ENCODE data around the gene NPAS3. TPM values are rescaled to one million over a fixed set of nuclear protein-coding genes. Genes with fewer than 3 reads are reported as not detected.
A peak's percentile ranks its signal among the peaks of the same experiment; 100 is the strongest.

NPAS3 gene
- total RNA-seq, 1 donor from 2014 or later = 8.4 TPM

GRCh38 chr14:33738491-33738890 is 799.8 kb downstream of the NPAS3 start:
- DNase-seq (ENCODE audit: low spot score) = no peak

DNA sequence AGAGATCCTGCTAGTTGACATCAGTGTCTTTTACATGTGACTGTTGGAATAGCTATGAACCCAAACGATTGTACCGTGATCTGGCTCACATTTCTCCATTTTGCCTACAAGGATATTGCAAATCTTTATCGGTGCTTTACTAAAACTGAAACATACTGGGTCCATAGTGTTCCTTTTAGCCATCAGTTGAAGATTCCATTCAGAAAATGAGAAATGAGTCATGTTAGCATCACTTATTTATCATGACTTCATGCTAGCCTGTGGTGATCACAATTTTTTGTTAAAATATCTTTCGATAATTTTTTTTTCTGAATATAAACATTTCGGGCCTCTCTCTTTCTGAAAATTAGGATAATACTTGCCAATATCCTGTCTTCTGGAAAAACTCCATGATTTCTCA is 801.9 kb downstream of the NPAS3 start:
- DNase-seq (ENCODE audit: low spot score) = no peak

GRCh38 chr14:33742166-33742565 is 803.5 kb downstream of the NPAS3 start:
- DNase-seq (ENCODE audit: low spot score) = no peak

GRCh38 chr14:33745163-33745562 is 806.5 kb downstream of the NPAS3 start:
- DNase-seq (ENCODE audit: low spot score) = no peak

DNA sequence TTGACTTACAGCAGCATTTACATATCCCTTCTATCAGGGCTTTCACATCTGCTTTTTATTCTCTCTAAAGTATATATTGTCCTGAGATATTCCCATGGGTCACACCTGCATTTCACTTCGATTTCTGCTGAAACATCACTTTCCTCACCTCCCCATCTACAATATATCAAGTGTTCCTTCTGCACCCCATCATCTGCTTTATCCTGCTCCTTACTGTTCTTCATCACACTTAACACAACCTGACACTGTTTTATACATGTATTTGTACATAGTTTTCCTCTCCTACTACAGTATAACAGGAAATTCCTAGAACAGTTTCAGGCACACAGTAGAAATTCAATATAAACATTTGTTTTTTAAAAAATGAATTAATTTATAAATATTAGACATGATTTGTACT is 809.1 kb downstream of the NPAS3 start:
- no peak for DNase-seq (ENCODE audit: low spot score)

- DNase-seq (ENCODE audit: low spot score) = peak; percentile 27
These were observed 815.6 kb downstream of the NPAS3 start for GRCh38 chr14:33754261-33754660.

DNA sequence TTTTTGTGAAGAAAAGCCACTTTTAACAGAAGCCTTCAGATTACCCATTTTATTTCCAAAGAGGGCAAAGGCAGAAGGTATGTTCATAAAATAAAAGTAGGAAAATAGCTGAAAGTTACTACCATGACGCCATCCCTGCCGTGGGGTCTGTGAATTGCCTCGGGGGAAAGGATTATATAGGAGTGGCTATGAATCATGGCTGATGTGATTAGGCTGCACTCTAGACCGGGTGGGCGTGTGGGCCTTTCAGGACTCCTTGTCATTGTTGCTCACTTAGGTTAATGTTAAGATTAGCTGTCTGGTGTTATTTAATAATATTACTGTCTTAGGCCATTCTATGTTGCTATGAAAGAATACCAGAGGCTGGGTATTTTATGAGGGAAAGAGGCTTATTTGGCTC is 816.7 kb downstream of the NPAS3 start:
- DNase-seq (ENCODE audit: low spot score) = no peak

- no peak for DNase-seq (ENCODE audit: low spot score)
These were observed 818.2 kb downstream of the NPAS3 start for GRCh38 chr14:33756833-33757232.

DNA sequence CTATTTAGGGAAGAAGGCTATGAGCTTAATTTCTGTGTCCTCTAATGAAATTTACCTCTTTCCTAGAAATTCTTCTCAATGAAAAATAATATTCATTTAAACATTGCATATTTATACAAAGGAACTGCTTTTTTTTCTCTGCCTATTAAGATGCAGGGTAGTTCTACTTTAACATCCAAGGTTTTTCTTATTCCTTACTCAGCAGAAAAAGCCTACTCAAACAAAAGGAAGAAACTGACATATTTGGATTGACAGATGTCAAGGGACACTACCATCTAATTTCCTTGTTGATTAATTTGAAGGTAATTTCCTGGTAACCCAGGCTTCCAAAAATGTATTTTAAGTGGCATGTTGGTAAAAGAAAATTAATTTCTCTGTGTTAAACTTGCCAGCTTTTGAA is 819.9 kb downstream of the NPAS3 start:
- no peak for DNase-seq (ENCODE audit: low spot score)

- peak; percentile 48 for DNase-seq (ENCODE audit: low spot score)
These were observed 823.6 kb downstream of the NPAS3 start for GRCh38 chr14:33762161-33762851.

DNA sequence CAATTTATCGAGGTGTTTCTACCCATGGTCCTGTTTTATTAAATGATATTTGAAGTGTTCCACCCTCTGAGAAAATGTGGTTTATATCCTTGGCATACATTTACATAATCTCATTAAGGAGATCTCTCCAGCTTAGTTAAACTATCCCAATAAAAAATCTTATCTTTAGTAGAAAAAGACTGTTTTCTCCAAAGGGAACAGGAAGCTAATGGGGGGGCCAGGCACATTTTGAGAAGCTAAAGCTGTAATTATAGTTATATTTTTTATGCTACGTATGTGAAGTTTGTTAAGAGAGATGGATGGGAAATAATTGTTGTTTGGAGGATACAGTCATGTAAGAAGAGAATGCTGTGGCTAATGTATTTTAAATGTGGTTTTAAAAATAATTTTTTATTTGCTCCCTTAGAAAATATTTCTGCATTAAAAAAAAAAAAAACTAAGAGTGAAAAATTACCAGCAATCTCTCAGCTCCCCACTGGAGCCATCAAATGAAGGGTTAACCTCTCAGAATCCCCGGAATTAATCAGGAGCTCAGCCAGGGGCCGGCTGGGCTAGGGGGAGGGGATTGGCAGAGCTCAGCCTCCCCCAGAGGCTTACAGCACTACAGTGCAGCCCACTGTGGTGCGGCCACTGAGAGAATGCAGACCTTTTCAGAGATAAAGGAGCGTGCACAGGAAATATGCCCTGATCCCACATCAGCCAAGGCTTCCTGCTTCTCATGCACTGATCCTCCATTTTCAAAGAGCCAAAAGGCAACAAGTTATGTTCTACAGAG is 826.4 kb downstream of the NPAS3 start:
- DNase-seq (ENCODE audit: low spot score) = peak; percentile 89

DNA sequence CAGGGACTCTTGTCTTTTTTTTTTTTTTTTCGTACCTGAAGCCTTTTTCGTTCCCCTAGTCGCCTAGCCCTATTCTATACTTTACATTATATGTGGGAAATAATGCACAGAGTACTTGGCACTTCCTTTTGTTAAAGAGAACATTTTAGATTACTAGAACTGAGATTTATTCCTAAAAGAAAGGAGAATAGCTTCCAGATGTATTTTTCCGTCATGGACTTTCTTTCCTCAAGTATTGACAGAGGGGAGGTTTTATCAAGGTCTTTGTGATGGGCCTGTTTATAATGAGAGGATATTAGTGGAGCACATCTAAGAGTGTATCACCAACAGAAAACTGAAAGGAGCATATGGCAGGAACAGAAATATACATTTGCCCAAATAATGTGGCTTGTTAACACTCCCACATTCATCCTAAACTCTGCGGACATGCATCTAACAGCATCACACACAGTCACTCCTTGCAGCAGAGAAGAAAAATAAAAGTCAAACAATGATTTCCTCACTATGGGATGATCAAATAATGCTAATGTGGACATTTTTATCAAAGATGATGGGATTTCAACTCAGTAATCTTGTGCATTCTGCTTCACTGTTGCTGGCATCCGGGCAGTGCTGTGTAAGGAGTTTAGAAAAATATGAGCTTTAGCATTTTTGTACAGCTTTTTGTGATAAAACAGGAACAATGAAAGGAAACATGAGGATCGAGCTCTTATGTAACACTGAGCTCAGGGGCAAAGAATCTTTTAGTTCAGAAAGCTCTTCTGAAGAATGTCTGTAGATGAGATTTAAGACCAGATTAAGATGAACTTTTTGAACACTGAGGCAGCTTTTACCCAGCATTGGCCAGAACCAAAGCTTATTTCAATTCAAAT is 829.1 kb downstream of the NPAS3 start:
- DNase-seq (ENCODE audit: low spot score) = peak; percentile 33

- no peak for DNase-seq (ENCODE audit: low spot score)
These were observed 829.8 kb downstream of the NPAS3 start for GRCh38 chr14:33768458-33768830.

DNA sequence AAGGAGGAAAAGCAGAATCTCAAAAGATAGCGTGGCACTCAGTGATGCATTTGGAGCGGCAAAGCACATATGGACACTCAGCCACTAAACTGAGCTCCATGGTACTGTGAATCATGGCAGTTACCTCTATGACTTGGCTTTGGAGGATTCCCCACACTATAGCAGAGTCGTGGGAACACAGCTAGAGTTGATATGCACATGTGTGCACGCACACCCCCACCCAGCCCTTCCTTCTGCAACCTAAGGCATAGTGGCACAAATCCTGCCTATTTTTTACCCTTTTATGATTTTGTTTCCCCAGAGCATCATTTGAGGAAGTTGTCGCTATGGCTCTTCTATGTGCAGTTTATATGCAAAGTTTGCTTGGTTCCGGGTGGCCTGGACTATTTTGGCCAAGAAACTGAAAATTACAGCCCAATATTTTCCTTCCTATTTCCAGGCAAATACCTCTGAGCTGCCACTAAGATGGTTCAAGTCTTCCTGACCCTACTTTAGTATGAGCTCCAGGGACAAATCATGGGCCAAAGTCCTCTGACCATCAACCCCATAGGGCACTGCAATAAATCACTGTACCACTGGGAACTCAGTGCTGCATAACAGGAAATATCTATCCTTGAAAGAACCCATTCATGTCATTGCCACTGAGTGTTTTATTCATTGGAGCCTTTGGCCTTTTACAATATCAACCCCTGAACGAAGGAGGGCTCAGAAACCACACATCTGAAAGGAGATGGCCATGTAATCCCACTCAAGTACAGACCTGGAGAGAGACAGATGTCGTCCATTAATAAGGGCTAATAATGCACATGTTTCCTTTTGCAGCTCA is 834.7 kb downstream of the NPAS3 start:
- DNase-seq (ENCODE audit: low spot score) = no peak

DNA sequence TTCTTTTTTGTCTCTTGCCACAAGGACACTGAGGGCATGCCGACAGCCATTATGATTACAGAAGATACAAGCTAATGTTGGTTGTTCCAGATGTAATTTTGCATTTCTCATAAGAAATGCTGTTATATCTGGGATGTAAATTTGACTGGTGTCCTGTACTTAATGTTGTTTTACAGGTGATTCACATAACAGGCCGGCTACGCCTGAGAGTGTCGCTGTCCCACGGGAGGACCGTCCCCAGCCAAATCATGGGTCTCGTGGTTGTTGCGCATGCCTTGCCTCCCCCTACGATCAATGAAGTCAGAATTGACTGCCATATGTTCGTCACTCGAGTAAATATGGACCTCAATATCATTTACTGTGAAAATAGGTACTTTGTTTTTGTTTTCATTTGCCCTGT is 835.5 kb downstream of the NPAS3 start:
- no peak for DNase-seq (ENCODE audit: low spot score)

DNA sequence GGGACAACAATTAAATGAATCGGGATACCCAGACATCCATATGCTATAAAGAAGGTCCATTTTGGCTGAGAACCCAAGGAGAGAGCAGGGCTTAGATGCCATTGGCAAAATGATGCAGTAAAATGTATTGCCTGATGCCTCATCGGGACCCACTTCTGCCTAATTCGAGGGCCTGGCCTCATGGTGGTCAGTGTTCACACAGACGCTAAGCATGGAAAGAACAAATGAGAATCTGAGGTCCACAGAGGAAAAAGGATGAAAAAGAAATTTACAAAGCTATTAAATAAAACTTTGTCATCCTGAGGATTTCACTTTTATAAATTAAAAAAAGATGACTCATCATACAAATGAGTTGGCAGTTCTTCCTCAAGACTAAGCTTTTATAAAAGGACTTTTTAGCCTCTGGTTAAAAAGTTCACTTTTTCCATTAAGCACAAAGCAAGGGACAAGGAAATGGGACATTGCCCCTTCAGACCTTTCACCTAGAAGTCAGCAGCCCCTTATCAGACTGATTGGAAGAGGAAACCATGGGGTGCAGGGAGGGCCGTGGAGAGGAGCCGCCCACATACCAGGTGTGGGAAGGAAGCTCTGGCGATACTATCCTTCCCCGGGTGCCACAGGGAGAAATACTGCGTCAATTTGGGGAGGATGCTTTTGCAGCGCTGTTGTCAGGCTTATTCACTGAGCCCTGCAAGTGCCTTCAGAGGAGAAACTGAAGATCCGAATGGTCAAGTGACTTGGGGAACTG is 836.2 kb downstream of the NPAS3 start:
- DNase-seq (ENCODE audit: low spot score) = no peak

- no peak for DNase-seq (ENCODE audit: low spot score)
These were observed 838.2 kb downstream of the NPAS3 start for GRCh38 chr14:33776871-33777270.

- peak; percentile 85 for DNase-seq (ENCODE audit: low spot score)
These were observed 839.0 kb downstream of the NPAS3 start for GRCh38 chr14:33777681-33778080.

GRCh38 chr14:33780035-33780434 is 841.4 kb downstream of the NPAS3 start:
- no peak for DNase-seq (ENCODE audit: low spot score)

- no peak for DNase-seq (ENCODE audit: low spot score)
These were observed 842.6 kb downstream of the NPAS3 start for GRCh38 chr14:33781236-33781635.

DNA sequence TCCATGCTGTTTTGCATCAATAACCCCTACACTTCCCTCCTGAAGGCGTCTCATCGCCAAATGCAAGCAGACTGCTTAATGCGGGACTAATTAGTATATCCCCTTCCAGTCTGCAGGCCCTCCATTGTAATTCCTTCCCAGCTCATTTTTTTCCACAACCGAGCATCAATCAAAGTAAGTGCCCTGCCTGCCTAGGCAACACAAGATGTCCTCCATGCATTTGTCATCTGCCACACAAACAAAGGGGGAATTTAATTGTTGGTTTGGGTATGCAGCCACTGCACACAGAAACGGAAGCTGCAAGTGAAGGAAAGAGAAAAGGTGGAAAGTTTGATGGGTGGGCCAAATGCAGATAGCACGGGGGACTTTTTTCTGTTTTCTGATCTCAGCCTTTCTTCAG is 844.2 kb downstream of the NPAS3 start:
- no peak for DNase-seq (ENCODE audit: low spot score)

All from umbilical cord (tissue), 2 donors.